Stimulated activated CD4-positive, alpha-beta T cell treated with anti-CD3 and anti-CD28 coated beads, TNF-alpha, amount 100 ng/mL, for 48 hours (primary cell): ENCODE results near the gene CCDC33.
A peak's percentile ranks its signal among the peaks of the same experiment; 100 is the strongest.

Experiments used
- DNase-seq, 3 donors: peaks; one replicate each; pipeline ENCODE4 v3.0.0-alpha.2; 2020; ENCODE audit warnings: low read depth in 3 of 3

CCDC33 gene

GRCh38 chr15:74311734-74312444, 75.8 kb downstream of the CCDC33 start:
- DNase-seq: no peak

- DNase-seq: no peak
These were observed 76.4 kb downstream of the CCDC33 start for GRCh38 chr15:74312445-74313007.

- no peak for DNase-seq
These were observed 77.8 kb downstream of the CCDC33 start for GRCh38 chr15:74313889-74314288.

GRCh38 chr15:74314795-74315438, 78.8 kb downstream of the CCDC33 start:
- DNase-seq: peak in 1 of 3 donors; percentile 17

- no peak for DNase-seq
These were observed 79.5 kb downstream of the CCDC33 start for GRCh38 chr15:74315626-74316025.

- no peak for DNase-seq
These were observed 80.0 kb downstream of the CCDC33 start for GRCh38 chr15:74316141-74316540.

GRCh38 chr15:74317820-74318375, 81.8 kb downstream of the CCDC33 start:
- no peak for DNase-seq

- no peak for DNase-seq
These were observed 82.4 kb downstream of the CCDC33 start for GRCh38 chr15:74318376-74319137.

GRCh38 chr15:74319138-74319460, 83.0 kb downstream of the CCDC33 start:
- no peak for DNase-seq

DNA sequence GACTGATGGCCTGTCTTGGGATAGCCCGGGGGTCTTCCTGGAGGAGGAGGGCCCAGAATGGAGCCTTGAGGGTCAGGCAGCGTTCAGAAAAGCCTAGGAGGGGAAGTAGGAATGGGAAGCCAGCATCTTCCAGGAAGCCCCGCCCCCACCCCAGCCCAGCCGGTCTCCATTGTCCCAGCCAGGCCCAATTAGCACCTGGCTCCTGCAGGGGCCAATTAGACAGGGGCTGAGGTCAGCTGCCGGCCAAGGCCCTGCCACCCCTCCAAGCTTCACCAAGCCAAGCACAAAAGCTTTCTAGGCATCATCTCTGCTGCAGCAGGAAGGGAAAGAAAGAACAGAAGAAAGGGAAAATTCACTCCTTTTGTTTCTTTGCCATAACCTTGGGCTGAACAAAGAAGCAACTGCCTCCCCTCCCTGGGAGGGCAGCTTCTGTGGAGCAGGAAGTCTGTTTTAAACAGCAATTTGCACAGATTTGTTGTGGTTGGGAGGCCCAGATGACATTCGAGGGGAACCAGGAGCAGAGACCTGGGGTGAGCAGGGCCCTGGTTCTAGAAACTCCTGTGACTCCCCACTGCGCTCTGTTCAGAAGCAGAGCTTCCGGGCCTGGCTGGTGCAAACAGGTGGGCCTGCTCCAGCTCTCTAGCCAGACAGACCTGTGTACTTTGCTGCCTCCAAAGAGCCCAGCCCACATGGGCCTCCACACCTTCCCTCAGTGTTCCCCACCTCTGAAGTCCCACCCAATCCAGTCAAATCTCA, 83.6 kb downstream of the CCDC33 start:
- no peak for DNase-seq

GRCh38 chr15:74320352-74321247, 84.5 kb downstream of the CCDC33 start:
- DNase-seq: peak in 1 of 3 donors; percentile 46

DNA sequence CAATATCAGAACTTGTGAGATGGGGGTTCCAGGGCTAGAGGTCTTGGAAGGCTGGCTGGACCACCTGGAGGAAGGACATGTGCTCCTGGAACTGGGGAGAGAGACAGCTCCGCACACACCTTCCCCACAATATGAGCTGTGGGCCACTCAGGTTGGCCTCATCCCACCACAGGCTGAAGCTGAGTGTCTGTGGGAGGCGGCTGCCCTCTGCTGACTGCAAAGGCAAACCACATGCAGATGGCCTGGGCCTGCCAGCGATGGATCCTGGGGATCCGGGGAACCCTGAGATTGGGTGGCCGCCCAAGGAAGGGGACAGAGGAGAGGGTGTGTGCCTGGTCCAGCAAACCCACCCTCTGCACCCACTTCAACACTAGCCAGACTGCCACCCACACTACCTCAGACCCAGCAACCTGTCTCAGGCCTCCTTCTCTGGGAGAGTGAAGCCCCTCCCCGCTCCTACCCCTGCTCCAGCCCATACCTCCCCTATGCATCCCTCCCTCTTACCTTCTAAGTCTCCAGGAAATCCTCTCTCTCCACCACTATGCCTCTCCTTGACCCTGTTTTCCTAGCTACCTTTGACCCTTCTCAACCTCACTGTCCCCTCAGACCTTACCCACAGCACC, 86.5 kb downstream of the CCDC33 start:
- DNase-seq: peak; percentile 20 to 50 (median 31)

- no peak for DNase-seq
These were observed 88.6 kb downstream of the CCDC33 start for GRCh38 chr15:74324714-74325113.

DNA sequence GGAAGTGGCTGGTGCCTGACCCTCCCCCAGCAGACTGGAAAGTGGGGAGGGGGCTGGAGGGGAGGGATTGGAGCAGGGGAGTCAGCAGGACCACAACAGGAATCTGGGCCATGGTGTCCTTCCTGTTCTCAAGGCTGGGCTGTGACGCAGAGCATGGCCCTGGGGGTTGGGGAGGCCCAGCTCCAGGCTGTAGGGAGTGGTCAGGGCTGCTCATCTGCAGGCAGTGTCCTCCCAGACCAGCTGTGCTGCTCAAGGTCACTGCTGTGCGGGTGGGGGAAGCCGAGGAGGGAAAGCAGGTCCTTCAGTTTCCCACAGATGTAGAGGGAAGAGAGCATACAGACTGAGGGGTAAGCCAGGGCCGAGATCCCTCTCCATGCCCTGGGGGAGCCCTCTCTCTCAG, 90.6 kb downstream of the CCDC33 start:
- DNase-seq: no peak

- no peak for DNase-seq
These were observed 91.6 kb downstream of the CCDC33 start for GRCh38 chr15:74327756-74328155.

DNA sequence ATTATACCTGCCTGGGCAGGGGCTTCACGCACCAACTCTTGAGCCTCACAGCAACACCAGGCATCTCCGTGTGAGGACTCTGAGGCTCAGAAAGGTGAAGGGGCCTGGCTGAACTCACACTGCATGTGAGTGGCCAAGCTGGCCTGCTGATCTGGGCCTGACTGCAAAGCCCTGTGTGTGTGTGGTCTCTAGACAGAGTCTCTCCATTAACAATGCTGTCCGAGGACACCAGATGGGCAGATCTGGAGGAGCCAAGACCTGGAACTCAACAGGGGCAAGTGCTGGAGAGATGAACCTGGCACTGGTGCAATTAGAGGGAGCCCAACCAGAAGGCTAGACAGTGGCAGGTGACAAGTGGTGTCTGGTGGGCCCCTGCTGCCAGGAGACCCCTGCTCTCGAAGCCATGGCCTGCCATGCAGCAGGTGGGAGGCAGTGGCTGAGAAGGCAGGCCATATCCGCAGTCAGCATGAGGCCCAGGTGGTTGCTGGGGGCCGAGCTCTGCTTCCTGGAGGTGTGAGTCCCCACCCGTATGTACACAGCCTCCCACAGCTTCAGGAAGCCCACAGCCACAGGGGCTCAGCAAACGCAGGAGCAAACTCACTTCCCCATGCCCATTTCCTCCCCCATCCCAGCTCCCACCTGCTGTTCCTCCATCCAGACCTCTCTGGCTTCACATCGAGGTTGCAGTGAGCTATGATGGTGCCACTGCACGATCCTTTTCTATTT, 92.4 kb downstream of the CCDC33 start:
- DNase-seq: no peak

DNA sequence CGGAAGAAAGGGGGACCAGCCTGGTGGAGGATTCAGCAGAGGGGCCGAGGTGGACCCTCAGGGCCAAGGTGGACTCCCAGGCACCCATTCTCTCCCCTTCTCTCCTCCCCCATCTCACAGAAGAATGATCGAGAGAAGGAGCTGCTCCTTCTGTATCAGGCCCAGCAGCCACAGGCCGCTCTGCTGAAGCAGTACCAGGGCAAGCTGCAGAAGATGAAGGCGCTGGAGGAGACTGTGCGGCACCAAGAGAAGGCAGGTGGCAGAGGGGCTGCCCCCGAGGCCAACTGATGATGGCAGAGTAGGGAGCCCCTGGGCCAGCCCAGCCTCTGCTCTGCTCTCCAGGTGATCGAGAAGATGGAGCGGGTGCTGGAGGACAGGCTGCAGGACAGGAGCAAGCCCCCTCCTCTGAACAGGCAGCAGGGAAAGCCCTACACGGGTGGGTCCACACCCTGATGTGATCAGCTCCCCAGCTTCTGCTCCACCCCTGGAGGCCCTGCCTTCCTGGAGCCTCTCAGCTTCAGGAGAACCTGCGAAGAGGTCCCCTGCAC, 94.8 kb downstream of the CCDC33 start:
- no peak for DNase-seq

DNA sequence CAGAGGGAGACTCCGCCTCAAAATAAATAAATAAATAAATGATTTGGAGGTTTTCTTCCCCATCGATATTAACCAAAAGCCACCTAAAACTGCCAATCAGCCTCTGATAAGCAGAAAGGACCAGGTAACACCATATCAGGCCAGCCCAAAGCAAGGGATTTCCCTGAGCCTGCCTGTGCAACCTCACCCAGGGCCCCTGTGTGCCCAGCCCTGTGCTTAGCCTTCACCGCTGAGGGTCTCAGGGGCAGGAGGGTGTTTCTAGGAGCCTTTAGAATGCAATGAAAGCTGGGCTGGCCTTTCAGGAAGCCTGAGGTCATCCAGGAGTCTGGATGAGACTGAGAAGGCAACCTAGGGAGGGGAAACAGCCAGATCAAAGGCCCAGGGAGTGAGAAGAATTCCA, 95.9 kb downstream of the CCDC33 start:
- no peak for DNase-seq

- no peak for DNase-seq
These were observed 96.5 kb downstream of the CCDC33 start for GRCh38 chr15:74332611-74333010.
